Upper lobe of left lung (tissue), 6 donors: ENCODE measurements around the gene GLRA3. TPM values are rescaled to one million over a fixed set of nuclear protein-coding genes. Genes with fewer than 3 reads are reported as not detected.

Experiments used
- ATAC-seq, 2 donors: fragments of 200-7000 bp; cut with Tn5 transposase; one replicate each; pipeline ENCODE4 v1.9.1; 2022; ENCODE audit warnings: mild to moderate bottlenecking in 2 of 2, moderate library complexity in 2 of 2; ENCODE audit not compliant: low FRiP score in 2 of 2
- DNase-seq, 2 donors: peaks; one replicate each; pipeline ENCODE4 v3.0.0-alpha.2; 2019 to 2020
- H3K27ac ChIP-seq, 4 donors: fragments of 200-600 bp; sonication (generic); one replicate each; pipeline ENCODE4 v1.5.1; 2016 to 2019
- H3K27me3 ChIP-seq, 4 donors: fragments of 200-600 bp; sonication (generic); one replicate each; pipeline ENCODE4 v1.5.1; 2017 to 2019
- H3K36me3 ChIP-seq, 4 donors: fragments of 200-600 bp; sonication (generic); one replicate each; pipeline ENCODE4 v1.5.1; 2016 to 2019
- H3K4me1 ChIP-seq, 4 donors: fragments of 200-600 bp; sonication (generic); one replicate each; pipeline ENCODE4 v1.5.1; 2018 to 2019
- H3K4me3 ChIP-seq, 4 donors: fragments of 200-600 bp; sonication (generic); one replicate each; pipeline ENCODE4 v1.5.1; 2017 to 2019; ENCODE audit warnings: mild to moderate bottlenecking in 2 of 4, moderate library complexity in 1 of 4
- H3K9me3 ChIP-seq, 4 donors: fragments of 200-600 bp; sonication (generic); one replicate each; pipeline ENCODE4 v1.5.1; 2018 to 2019
- EP300 ChIP-seq, 4 donors: sonication (generic); formaldehyde crosslinking; IDR thresholded peaks; one replicate each; pipeline ENCODE4 v1.5.1; 2017; ENCODE audit warnings: antibody characterized with exemption in 4 of 4, control low read depth in 2 of 4
- POLR2A ChIP-seq, 4 donors: fragments of 450-650 bp; IDR thresholded peaks; one replicate each; pipeline ENCODE4 v1.5.1; 2016 to 2017; ENCODE audit warnings: antibody characterized with exemption in 4 of 4, mild to moderate bottlenecking in 2 of 4
- POLR2AphosphoS5 ChIP-seq, 2 donors: sonication (generic); formaldehyde crosslinking; IDR thresholded peaks; one replicate each; pipeline ENCODE4 v1.5.1; 2017; ENCODE audit warnings: antibody characterized with exemption in 2 of 2
- whole genome bisulfite sequencing, 2 donors: methylation state at CpG; one replicate each; pipeline ENCODE4 v1.1.5; 2017 to 2018; 5-methylcytosine and 5-hydroxymethylcytosine counted together
- total RNA-seq, 6 donors: library from RNA; depleted of rRNA in 4 of 6; stranded (reverse); fragments of >200 nt in 4 of 6; gene quantifications; one replicate each; pipeline versions ENCODE4 v1.1.0 to v1.2.1, GENCODE V29; 2016 to 2021
- TF ChIP-seq, protein P1 (sequence below), 6 experiments: fragments of 450-650 bp in 4 of 6; fragments of 200-600 bp in 2 of 6; sonication (generic) in 2 of 6; IDR thresholded peaks; one replicate each; pipeline ENCODE4 v1.5.1; 2016 to 2019; ENCODE audit warnings: antibody characterized with exemption in 6 of 6
- donor health status: DM: no; HTN: no; CAD: no; lungs with moderate emphysema.
- donor health status: DM: no; HTN: yes; CAD: no; lungs with severe emphysema.

The GLRA3 gene
- total RNA-seq, 6 donors from 2014 or later: 0.03 to 0.33 (median 0.15) TPM; not detected in 3

DNA sequence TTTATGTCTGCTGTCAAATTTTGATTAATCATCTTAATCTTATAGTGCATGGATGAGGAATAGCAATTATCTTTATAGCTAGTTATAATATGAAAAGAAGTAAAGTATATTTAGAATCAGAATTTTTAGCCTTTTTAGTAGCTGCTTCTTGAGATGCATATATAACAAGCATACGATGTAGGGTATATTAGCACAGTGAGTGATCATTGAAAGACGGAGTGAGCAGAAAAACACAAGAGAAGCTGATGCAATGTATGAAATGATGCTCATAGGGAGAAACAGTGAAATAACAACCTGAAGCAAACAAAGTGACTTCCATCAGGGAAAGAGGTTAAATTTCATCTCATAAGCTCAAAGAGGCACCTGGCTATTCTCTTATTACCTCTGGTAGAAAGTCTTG lies 77.0 kb downstream of the GLRA3 start:
- DNase-seq: no peak
- Histone ChIP-seq H3K9me3 (no peaks in the 10 kb centered on the region), H3K27me3 (no peaks in the 10 kb centered on the region), H3K36me3 (no peaks in the 10 kb centered on the region), H3K4me3 (no peak overlapping the region), H3K27ac (no peak overlapping the region), H3K4me1 (no peaks in the 10 kb centered on the region)
- 94 to 96% methylated on average over 2 of the region's 2 CpGs for WGBS, 2 donors
- no peak for ATAC-seq
- TF ChIP-seq POLR2AphosphoS5 (IDR thresholded peaks at IDR 0.05) (no peak), EP300 (IDR thresholded peaks at IDR 0.05) (no peak), POLR2A (IDR thresholded peaks at IDR 0.05) (no peak)
- TF ChIP-seq, protein P1, sequence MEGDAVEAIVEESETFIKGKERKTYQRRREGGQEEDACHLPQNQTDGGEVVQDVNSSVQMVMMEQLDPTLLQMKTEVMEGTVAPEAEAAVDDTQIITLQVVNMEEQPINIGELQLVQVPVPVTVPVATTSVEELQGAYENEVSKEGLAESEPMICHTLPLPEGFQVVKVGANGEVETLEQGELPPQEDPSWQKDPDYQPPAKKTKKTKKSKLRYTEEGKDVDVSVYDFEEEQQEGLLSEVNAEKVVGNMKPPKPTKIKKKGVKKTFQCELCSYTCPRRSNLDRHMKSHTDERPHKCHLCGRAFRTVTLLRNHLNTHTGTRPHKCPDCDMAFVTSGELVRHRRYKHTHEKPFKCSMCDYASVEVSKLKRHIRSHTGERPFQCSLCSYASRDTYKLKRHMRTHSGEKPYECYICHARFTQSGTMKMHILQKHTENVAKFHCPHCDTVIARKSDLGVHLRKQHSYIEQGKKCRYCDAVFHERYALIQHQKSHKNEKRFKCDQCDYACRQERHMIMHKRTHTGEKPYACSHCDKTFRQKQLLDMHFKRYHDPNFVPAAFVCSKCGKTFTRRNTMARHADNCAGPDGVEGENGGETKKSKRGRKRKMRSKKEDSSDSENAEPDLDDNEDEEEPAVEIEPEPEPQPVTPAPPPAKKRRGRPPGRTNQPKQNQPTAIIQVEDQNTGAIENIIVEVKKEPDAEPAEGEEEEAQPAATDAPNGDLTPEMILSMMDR (IDR thresholded peaks at IDR 0.05): no peak

DNA sequence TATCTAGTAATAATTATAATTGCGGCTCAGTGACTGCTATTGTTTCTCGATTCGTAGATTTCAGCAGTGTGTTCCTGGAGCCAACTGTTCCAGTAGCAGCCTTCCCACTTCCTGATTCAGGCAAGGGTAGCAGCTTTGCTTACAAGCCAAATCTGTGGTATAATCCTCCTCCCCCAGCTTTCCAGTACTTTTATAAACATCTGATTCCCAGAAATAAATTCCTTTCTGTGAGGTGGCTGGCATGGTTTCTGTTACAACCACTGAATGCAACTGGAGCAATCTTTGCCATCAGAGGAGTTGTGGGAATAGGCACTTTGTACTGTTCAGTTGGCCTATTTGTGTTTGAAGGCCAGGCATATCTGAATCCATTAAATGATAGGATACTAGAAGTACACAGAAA lies 80.0 kb downstream of the GLRA3 start:
- TF ChIP-seq POLR2AphosphoS5 (IDR thresholded peaks at IDR 0.05): no peak
- TF ChIP-seq, protein P1 (IDR thresholded peaks at IDR 0.05): no peak
- TF ChIP-seq EP300 (IDR thresholded peaks at IDR 0.05): no peak
- TF ChIP-seq POLR2A (IDR thresholded peaks at IDR 0.05): no peak
- Histone ChIP-seq H3K9me3 (no peaks in the 10 kb centered on the region), H3K27me3 (no peaks in the 10 kb centered on the region), H3K27ac (no peak overlapping the region), H3K4me1 (no peaks in the 10 kb centered on the region), H3K36me3 (no peaks in the 10 kb centered on the region), H3K4me3 (no peak overlapping the region)
- 58 to 72% methylated on average over 3 of the region's 3 CpGs for WGBS, 2 donors
- ATAC-seq (no peak), DNase-seq (no peak)

DNA sequence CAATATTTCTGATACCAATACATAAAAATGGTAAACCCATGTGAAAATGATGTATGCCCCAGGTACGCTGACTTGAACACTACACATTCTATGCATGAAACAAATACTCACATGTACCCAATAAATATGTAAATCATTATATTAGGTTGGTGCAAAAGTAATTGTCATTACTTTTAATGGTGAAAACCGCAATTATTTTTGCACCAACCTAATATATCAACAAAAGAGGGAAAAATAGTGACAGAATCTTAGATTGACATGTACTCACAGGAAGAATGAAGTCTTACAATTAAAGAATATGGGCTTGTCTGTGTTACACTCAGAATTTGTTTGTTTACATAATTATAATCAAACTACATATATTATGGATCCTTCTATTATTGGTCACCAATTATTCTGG lies 82.3 kb downstream of the GLRA3 start:
- no peaks in the 10 kb centered on the region for H3K27me3 ChIP-seq
- H3K36me3 ChIP-seq: no peaks in the 10 kb centered on the region
- no peak for TF ChIP-seq POLR2AphosphoS5 (IDR thresholded peaks at IDR 0.05)
- TF ChIP-seq, protein P1 (IDR thresholded peaks at IDR 0.05): no peak
- TF ChIP-seq EP300 (IDR thresholded peaks at IDR 0.05): no peak
- no peak for TF ChIP-seq POLR2A (IDR thresholded peaks at IDR 0.05)
- H3K27ac ChIP-seq: no peak overlapping the region
- 73 to 84% methylated on average over 2 of the region's 2 CpGs for WGBS, 2 donors
- no peak for ATAC-seq
- H3K4me3 ChIP-seq: no peak overlapping the region
- no peaks in the 10 kb centered on the region for H3K4me1 ChIP-seq
- no peak for DNase-seq
- no peaks in the 10 kb centered on the region for H3K9me3 ChIP-seq

DNA sequence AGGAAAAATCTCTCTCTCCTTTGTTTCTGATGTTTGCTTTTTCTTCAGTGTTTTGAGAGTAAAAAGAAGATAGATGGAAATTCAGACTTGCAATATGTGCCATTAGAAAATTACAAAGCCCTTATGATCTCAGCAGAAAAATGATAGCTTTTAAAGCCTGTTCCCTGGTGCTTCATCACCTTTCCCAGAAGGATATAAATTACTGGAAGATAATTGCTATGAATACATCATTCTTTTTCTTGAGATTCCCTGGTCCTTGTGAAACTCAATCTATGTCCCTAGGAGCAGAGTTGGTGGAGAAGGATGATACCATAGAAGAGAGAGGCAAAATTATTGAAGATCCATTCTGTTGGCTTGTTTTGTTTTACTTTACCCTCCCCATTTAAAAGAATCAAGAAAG lies 86.5 kb downstream of the GLRA3 start:
- no peak overlapping the region for H3K27ac ChIP-seq
- no peak for ATAC-seq
- no peak for DNase-seq
- H3K4me1 ChIP-seq: no peaks in the 10 kb centered on the region
- H3K27me3 ChIP-seq: no peaks in the 10 kb centered on the region
- H3K9me3 ChIP-seq: no peaks in the 10 kb centered on the region
- no peak for TF ChIP-seq POLR2AphosphoS5 (IDR thresholded peaks at IDR 0.05)
- no peak for TF ChIP-seq POLR2A (IDR thresholded peaks at IDR 0.05)
- TF ChIP-seq, protein P1 (IDR thresholded peaks at IDR 0.05): no peak
- no peak for TF ChIP-seq EP300 (IDR thresholded peaks at IDR 0.05)
- H3K4me3 ChIP-seq: no peak overlapping the region
- H3K36me3 ChIP-seq: no peaks in the 10 kb centered on the region

DNA sequence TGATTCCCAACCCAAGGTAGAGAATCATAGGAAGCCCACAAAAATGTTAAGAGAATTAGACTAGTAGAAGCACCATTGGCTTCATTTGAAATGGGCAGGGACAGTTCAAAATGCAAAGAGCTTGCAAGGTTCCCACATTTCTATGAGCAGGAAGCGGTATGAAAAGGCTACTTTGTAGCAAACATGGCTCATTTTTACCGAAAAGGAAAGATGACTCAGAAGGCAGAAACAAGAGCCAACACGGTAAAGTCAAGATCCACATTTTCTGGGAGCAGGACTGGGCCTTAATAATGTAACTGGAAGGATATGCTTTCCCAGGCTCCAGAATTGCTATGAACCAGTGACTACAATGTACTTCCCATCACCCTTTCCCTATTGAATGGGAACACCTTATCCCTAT lies 89.5 kb downstream of the GLRA3 start:
- ATAC-seq (no peak), DNase-seq (no peak)
- H3K27ac ChIP-seq: no peak overlapping the region
- H3K9me3 ChIP-seq: no peaks in the 10 kb centered on the region
- no peaks in the 10 kb centered on the region for H3K4me1 ChIP-seq
- H3K4me3 ChIP-seq: no peak overlapping the region
- H3K36me3 ChIP-seq: no peaks in the 10 kb centered on the region
- 91% methylated on average over 3 of the region's 3 CpGs for WGBS, 2 donors
- H3K27me3 ChIP-seq: no peaks in the 10 kb centered on the region
- TF ChIP-seq, protein P1 (IDR thresholded peaks at IDR 0.05): no peak
- no peak for TF ChIP-seq EP300 (IDR thresholded peaks at IDR 0.05)
- no peak for TF ChIP-seq POLR2AphosphoS5 (IDR thresholded peaks at IDR 0.05)
- no peak for TF ChIP-seq POLR2A (IDR thresholded peaks at IDR 0.05)
